PC-3 (cell line): ENCODE measurements around the gene C16orf96. TPM values are rescaled to one million over a fixed set of nuclear protein-coding genes. Genes with fewer than 3 reads are reported as not detected.

ENCODE experiments used
- ATAC-seq: fragments of 200-7000 bp; cut with Tn5 transposase; 2 replicates; pipeline ENCODE4 v1.9.1; 2020; ENCODE audit warnings: mild to moderate bottlenecking, moderate library complexity
- BruUV-seq: library from RNA; stranded (reverse); fragments of 400-500 nt; replicated peaks from 2 replicates; lab custom pipeline; 2021; lab: Mats Ljungman, UMichigan
- CTCF ChIA-PET: fragments of 300-600 bp; sonication (Branson Sonifier 250); formaldehyde crosslinking; loops from one replicate; lab custom pipeline; 2022; ENCODE audit warnings: antibody characterized with exemption; lab: Charles Lee
- POLR2A ChIA-PET: fragments of 300-600 bp; sonication (Branson Sonifier 250); formaldehyde crosslinking; loops from one replicate; lab custom pipeline; 2022; ENCODE audit warnings: antibody characterized with exemption; ENCODE audit not compliant: unreplicated experiment; lab: Charles Lee
- DNase-seq: peaks from one replicate; pipeline ENCODE4 v3.0.0-alpha.2; 2015
- H2AFZ ChIP-seq: fragments of 300-600 bp; sonication (generic); 2 replicates; pipeline ENCODE4 v1.6.0; 2016; ENCODE audit warnings: antibody characterized with exemption, low read length
- H3F3A ChIP-seq: fragments of 300-600 bp; sonication (generic); one replicate; pipeline ENCODE4 v1.6.0; 2017; ENCODE audit warnings: antibody characterized with exemption, low read length, control low read depth, mild to moderate bottlenecking; ENCODE audit not compliant: unreplicated experiment
- H3K27ac ChIP-seq: fragments of 300-600 bp; sonication (generic); 2 replicates; pipeline ENCODE4 v1.5.1; 2016; ENCODE audit warnings: mild to moderate bottlenecking, low read length
- H3K27me3 ChIP-seq: fragments of 300-600 bp; sonication (generic); 2 replicates; pipeline ENCODE4 v1.6.1; 2016; ENCODE audit warnings: low read length, mixed read lengths
- H3K36me3 ChIP-seq: fragments of 300-600 bp; sonication (generic); 2 replicates; pipeline ENCODE4 v1.6.1; 2016; ENCODE audit warnings: low read depth, mixed run types, low read length, mixed read lengths
- H3K4me1 ChIP-seq: fragments of 300-600 bp; sonication (generic); 2 replicates; pipeline ENCODE4 v1.5.1; 2016; ENCODE audit warnings: low read length; ENCODE audit not compliant: insufficient read depth
- H3K4me2 ChIP-seq: fragments of 300-600 bp; sonication (generic); 2 replicates; pipeline ENCODE4 v1.6.0; 2016; ENCODE audit warnings: low read length
- H3K4me3 ChIP-seq: fragments of 300-600 bp; sonication (generic); 2 replicates; pipeline ENCODE4 v1.5.1; 2016; ENCODE audit warnings: mild to moderate bottlenecking, low read length, mixed read lengths
- H3K79me2 ChIP-seq: fragments of 300-600 bp; sonication (generic); 2 replicates; pipeline ENCODE4 v1.6.1; 2017; ENCODE audit warnings: low read length, mixed read lengths
- H3K9ac ChIP-seq: fragments of 300-600 bp; sonication (generic); 2 replicates; pipeline ENCODE4 v1.6.0; 2016; ENCODE audit warnings: mild to moderate bottlenecking, low read length
- H3K9me2 ChIP-seq: fragments of 300-600 bp; sonication (generic); replicated peaks from 2 replicates; pipeline ENCODE4 v1.6.1; 2016; ENCODE audit warnings: mixed run types, low read length, mixed read lengths
- H3K9me3 ChIP-seq: fragments of 300-600 bp; sonication (generic); 2 replicates; pipeline ENCODE4 v1.6.1; 2016; ENCODE audit warnings: low read length, mixed read lengths
- H4K20me1 ChIP-seq: fragments of 300-600 bp; sonication (generic); 2 replicates; pipeline ENCODE4 v1.6.1; 2016; ENCODE audit warnings: low read length, mixed read lengths
- CTCF ChIP-seq: fragments of 300-600 bp; sonication (generic); conservative IDR thresholded peaks from 2 replicates; pipeline ENCODE4 v1.5.1; 2017; ENCODE audit warnings: antibody characterized with exemption, low read depth, mild to moderate bottlenecking, low read length
- EZH2 ChIP-seq: fragments of 300-600 bp; sonication (generic); IDR thresholded peaks from one replicate; pipeline ENCODE4 v1.6.1; 2017; ENCODE audit warnings: antibody characterized with exemption, mild to moderate bottlenecking, low read length; ENCODE audit not compliant: unreplicated experiment
- EZH2phosphoT487 ChIP-seq: fragments of 300-600 bp; sonication (generic); IDR thresholded peaks from 2 replicates; pipeline ENCODE4 v1.6.1; 2018; ENCODE audit warnings: mild to moderate bottlenecking, antibody characterized with exemption, low read length, borderline replicate concordance
- intact Hi-C: fragments of 100-400 bp; cut with micrococcal nuclease; formaldehyde crosslinking; loops from 2 replicates; pipeline ENCODE4 v1.9.0; 2023
- total RNA-seq: library from RNA; depleted of rRNA; stranded (reverse); fragments of >200 nt; gene quantifications from 2 replicates; pipeline ENCODE4 v1.2.3, GENCODE V29; 2014

C16orf96 gene
- total RNA-seq, 1 experiment from 2014 or later: not detected

GRCh38 chr16:4618645-4619418, 62.7 kb downstream of the C16orf96 start:
- Histone ChIP-seq H3K9me3 (no peaks in the 10 kb centered on the region), H4K20me1 (no peaks in the 10 kb centered on the region), H3K4me3 (no peak overlapping the region), H3K79me2 (peaks cover 9% of the 10 kb centered on the region), H3K4me2 (no peak overlapping the region), H3K27ac (no peak overlapping the region), H3K9me2 (no peaks in the 10 kb centered on the region), H3F3A (no peaks in the 10 kb centered on the region), H3K36me3 (no peaks in the 10 kb centered on the region), H3K4me1 (peaks cover 4% of the 10 kb centered on the region), H3K27me3 (no peaks in the 10 kb centered on the region), H2AFZ (no peak overlapping the region), H3K9ac (no peak overlapping the region)
- BruUV-seq: no TSS peak
- intact Hi-C loops: no loop called here
- ChIA-PET POLR2A (no interaction called here), CTCF (no interaction called here)
- ATAC-seq (no peak), DNase-seq (no peak)
- TF ChIP-seq EZH2phosphoT487 (no peak), EZH2 (no peak), CTCF (no peak)

GRCh38 chr16:4623593-4623992, 67.5 kb downstream of the C16orf96 start:
- no peak for DNase-seq
- ChIA-PET CTCF (interaction anchor here (0.5 to 1.1 kb wide), 3 partner anchors 8 to 72 kb away, joined by 3 read pairs; no protein-coding TSS in a partner anchor), POLR2A (interaction anchor here (0.7 kb wide), 1 partner anchor 9 kb away, joined by 4 read pairs; no protein-coding TSS in a partner anchor)
- intact Hi-C loops: no loop called here
- H3K9me3 ChIP-seq: no peaks in the 10 kb centered on the region
- ATAC-seq: no peak
- peak overlapping the region; percentile 96; the same call in 1 of the 2 replicates for H3K4me2 ChIP-seq
- H3K36me3 ChIP-seq: no peaks in the 10 kb centered on the region
- no peak for TF ChIP-seq EZH2phosphoT487
- TF ChIP-seq EZH2: no peak
- no peak for TF ChIP-seq CTCF
- H2AFZ ChIP-seq: 0 out of 2 replicates have a peak overlapping the region, but pooled peaks have one; percentile 95
- H4K20me1 ChIP-seq: 0 out of 2 replicates have a peak, but pooled peaks cover 8% of the 10 kb centered on the region
- no peaks in the 10 kb centered on the region for H3K27me3 ChIP-seq
- no peaks in the 10 kb centered on the region for H3F3A ChIP-seq
- peaks cover 13% of the 10 kb centered on the region for H3K4me1 ChIP-seq
- H3K79me2 ChIP-seq: peaks cover 33% of the 10 kb centered on the region
- no peak overlapping the region for H3K9ac ChIP-seq
- H3K27ac ChIP-seq: no peak overlapping the region
- H3K9me2 ChIP-seq: no peaks in the 10 kb centered on the region
- BruUV-seq: TSS peak; percentile 29
- H3K4me3 ChIP-seq: no peak overlapping the region
